GM19468 (cell line): ENCODE measurements around the gene HEMK1.

Source experiments
- ATAC-seq: cut with Tn5 transposase; IDR thresholded peaks from one replicate; pipeline ENCODE4 v1.9.1; 2021; ENCODE audit warnings: mild to moderate bottlenecking, moderate library complexity, moderate number of reproducible peaks; ENCODE audit not compliant: unreplicated experiment; ENCODE audit errors: extremely low read depth

The HEMK1 gene

DNA sequence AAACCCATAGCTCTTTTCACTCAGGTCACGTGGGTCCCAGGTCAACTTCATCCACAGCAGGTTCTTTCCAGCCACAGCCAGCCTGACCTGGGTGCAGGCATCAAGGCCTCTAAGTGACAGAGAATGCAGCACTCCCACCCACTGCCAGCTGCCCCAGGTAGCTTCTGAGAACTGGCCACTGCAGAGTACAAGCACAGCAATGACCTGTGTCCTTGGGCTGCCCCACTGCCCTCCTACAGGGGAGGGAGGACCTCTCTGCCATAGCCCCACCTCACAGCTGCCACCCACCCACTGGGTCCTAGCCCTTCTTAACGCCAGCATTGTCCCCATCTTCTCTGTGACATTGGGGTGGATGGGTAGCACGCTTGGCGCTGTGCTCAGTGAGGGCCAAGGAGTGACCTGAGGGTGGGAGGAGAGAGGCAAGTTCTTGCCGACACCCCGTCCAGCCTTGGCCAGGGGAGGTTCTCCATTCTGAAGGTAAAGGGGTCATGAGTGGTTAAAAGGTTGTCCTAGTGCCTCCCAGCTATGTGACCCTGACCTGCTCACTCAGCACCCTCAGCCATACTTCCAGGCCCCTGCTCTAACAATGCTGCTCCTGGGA is 29.9 kb downstream of the HEMK1 start:
- no peak for ATAC-seq

DNA sequence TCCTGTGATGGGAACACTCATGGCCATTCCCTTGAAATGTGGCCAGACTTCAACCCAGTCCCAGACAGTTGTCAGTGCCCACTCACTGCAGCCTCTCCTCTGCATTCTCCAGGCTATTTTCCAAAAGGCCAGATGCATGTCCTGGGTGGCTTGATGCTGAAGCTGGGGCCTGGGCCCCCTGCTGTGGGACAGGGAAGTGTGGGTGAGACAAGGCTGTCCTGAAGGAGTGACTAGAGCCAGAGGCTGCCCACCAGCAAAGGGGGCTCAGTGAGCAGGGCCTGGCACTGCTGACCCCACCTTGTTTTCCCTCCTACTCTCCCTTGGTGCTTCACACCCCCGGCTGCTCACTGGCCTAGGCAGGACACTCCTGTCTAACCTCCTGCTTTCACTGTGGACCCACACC is 30.4 kb downstream of the HEMK1 start:
- no peak for ATAC-seq

DNA sequence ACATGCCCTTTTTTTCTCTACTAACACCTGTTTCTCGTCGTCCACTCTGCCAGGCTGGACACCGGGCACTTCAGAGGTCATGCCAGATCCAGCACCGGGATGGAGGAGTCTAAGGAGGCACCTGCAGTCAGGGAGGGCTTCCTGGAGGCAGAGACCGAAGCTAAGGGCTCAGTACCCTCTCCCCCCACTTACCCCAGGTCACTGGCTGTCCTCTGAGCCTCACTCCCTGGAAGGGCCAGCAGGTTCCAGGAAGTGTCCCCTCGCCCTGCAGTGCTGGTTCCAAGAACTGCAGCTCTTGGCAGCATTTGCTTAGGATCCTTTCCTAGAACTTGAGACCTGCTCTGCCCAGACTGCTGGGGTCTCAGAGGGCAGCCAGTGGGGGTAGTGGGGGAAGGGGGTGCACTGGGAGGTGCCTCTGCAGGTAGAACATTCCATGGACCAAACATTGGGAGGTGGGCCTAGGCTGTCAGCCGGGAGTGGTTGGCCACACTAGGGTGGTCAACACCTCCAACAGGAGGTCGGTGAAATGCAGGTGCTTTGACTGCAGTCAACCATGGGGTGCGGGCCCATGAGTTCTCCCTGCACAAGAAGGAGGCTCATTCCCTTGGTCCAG is 30.9 kb downstream of the HEMK1 start:
- ATAC-seq: no peak

DNA sequence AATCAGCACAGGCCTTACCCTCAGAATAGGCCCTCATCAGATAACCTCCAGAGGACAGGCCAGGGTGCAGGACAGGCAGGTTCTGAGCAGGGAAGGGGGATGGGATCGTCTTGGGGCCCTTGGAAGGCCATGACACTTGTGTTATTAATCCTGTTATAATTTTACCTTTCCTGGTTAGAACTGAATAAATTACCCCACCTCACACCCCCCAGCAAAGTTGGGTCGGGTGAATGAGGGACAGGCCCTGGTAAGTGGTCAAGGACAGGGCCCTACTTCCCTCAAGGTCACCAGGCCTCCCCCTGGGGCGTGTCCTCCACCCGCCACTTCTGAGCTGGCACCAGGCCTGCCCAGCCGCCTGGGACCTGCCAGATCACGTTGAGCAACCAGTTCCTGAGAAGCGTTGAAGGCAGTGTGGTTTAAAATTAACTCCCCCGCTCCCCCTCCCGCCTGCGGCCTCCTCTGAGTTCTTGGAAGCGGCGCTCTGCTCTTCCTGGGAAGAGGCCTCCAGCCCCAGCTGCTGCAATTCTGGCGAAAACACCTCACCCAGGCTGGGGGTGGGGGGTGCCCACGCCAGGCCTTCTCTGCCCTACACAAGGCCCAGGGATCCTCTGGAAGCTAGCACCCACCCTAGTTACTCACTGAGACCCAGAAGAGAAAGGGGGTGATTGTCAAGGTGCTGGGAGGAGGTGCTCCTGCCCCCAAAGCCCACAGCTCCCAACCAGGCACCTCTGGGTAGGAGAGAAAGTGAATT is 31.7 kb downstream of the HEMK1 start:
- peak; percentile 33 for ATAC-seq

DNA sequence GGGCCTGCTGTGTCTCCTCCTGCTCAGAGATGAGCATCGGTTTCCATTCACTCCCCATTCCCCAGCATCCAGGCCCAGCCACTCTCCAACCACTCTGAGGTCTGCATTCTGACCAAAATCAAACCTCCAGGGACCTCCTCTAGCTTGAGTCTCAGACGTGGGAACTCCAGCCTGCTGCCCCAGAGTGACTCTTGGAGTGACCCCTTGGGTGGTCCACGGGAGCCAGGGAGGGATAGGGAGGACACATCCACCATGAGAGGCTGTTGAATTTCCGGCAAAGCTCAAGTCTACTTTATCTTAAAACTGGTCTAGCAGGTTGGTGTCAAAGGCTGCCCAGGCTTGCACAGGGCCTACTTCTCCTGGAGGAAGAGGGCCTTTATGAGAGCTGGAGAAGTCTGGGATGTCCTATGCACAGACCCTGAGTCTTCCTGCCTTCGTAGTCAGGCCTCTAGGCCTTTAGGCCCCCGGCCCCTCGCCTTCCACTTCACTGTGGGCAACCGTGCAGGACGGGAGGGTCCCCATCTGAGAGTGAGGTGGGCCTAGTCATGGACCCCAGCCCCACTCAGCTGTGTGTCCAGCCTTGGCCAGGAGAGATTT is 33.4 kb downstream of the HEMK1 start:
- ATAC-seq: no peak

DNA sequence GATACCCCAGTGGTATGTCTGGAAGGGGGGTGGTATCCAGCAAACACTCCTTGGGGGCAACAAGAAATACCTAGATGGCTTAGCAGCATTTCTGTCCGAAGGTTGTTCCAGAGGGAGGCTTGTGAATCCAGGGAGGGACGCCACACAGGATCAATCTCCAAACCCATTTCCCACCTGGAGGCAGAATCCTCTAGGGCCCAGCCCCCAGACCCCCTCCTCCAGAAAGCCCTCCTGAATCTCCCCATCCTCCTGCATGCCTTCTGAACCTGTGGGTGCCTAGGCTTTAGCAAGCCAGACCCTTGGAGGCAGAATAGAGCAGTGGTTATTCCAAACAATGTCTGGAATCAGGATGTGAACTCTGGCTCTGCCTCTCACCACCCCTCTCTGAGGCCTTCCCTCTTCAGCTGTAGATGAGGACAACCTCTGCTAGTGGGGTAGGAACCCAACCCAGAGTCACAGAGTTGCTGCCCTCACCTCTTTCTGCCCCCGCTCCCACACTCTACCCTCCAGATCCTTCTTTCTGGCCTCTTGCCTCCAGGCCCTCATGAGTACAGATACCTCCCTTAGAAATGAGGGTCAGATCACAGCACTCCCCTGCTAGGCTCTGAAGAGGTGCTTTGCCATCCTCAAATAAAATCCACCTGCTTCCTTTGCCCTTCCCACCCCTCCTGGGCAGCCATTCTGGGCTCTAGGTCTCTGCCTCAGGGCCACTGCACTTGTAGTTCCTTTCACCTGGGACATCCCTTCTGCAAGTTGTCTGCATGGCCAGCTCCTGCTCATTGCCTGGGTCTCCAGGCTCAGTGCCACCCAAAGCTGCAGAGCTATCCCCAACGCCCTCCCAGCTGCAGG is 34.2 kb downstream of the HEMK1 start:
- ATAC-seq: no peak

DNA sequence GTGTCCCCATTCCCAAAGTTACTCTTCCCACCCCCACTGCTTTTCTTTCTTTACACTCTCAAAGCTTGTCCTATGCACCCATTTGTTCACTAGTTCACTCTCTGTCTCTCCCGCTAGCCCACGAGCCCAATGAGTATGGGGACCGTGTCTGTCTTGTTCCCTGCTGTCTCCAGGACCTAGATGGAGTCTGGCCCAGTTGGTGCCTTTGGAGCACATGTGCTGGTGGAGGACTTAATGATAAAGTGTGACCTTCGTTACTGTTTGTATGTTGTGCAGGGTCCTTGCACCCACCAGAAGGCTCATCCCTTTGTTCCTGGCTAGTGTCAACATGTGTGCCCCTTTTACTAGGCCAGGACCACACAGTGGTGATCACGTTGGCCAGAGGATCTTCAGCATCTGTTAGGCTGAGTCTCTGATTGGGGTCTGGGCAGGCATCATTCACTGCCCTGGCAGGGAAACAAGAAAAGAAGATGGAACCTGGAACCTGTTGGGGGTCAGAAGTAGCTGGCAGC is 34.8 kb downstream of the HEMK1 start:
- ATAC-seq: no peak

DNA sequence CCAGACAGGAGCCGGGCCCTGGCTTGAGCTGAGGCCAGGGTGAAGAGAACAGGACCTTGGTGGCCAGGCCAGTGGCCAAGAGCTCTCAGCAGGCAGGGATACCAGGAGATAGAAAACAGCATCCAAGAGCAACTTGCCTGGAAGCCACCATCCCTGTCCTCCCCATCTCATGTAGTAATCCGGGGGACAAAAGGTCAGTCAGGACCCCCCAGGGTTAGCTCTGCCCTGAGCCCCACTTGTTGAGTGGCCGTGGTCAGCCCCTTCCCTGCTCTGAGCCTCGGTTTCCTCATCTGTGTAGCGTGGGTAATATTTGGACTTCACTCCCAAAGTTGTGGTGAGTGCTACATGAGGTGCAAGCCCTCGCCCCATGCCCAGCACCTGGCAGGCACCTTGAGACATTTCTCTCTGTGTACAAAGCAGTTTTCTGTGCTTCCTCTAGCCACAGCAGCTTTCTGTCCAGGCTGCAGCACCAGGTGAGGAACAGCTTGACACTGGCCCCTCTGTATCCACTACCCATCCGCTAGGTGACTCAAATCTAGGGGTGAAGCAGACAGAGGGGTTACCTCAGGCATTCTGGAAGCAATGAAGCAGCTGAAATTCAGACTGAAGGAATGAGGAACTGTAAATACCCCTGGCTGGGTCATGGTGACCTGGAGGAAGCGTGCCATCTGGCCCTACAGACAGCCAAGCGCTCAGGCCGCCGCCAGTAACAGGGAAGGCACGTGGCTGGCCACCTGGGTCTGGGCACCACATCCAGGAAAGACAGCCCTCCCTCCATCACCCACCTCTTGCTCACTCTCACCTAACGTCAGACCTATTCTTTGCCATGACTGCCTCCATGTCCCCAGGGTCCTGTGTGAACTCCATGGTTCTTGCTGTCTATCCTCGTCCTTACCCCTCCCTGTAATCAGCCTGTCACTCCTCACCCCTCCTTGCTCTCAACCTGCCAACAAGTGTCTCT is 35.6 kb downstream of the HEMK1 start:
- ATAC-seq: no peak

DNA sequence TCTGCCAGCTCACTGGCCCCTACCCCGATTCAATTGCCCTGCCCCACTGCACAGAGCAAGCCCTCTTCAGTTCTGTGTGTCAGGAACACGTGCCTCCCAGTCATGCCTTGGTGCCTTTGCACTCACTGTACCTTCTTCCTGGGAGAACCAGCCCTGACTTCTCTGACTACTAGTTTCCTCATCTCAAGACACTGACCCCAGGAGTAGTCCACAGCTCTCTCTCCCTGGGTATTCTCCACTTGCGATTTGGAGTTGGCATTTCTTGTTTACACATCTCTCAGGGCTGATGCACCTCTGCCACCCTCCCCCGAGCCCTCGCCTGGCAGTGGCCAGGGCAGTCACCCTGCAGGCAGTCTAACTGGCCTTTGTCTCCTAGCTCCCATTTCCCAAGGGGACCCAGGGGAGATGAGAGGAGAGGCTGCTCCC is 36.6 kb downstream of the HEMK1 start:
- ATAC-seq: no peak

DNA sequence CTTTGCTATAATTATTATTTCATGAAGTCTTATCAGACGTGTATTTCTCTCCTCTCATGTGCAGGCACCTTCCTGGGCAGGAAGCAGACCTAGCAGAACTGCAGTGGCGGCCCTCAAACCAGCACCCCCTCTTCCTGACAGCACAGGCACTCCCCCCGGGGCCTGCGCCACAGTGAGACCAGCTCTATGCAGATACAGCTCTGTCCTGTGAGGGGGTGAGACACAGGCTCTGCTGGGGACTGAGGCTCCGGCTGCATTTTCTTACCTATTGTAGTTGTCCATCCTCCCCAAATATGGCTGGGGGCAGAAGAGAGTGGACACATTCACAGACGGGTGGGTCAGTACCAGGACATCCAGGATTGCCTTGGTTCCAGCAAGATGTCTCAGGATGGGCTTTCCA is 37.3 kb downstream of the HEMK1 start:
- no peak for ATAC-seq

DNA sequence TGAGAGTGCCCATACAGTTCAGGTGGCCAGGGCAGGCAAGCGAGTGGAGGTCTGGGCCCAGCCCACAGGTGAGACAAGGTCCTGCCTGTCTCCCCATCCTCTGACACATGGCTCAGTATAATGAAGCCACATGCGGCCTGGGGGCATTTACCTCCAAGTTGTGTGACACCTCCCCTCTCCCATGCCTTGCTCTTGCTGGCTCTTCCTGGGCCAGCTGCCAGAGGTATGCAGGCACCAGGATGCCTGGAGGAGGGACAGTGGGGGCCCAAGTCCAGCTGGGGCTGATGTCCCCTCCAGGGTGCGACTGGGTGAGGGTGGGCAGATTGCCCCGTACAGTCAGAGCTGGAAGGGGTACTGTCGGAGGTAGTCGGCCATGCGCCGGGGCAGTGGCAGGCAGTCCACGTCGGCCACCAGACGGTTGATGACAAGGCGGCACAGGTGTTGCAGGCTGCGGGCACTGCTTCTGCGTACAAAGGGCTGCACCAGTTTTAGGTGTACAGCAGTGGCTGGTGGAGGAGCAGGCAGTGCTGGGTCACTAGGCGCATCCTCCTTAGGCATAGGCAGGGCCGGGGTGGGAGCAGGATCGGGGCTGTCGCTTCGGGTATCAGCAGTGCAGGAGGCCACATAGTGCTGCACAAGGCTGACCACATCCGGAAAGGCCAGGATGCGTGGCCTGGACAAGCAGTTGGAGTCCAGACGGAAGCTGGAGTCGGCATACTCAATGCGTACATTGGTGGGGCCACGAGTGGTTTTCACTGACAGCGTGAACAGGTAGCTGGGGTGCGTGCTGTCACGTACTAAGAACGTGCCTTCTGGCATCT is 38.2 kb downstream of the HEMK1 start:
- no peak for ATAC-seq

DNA sequence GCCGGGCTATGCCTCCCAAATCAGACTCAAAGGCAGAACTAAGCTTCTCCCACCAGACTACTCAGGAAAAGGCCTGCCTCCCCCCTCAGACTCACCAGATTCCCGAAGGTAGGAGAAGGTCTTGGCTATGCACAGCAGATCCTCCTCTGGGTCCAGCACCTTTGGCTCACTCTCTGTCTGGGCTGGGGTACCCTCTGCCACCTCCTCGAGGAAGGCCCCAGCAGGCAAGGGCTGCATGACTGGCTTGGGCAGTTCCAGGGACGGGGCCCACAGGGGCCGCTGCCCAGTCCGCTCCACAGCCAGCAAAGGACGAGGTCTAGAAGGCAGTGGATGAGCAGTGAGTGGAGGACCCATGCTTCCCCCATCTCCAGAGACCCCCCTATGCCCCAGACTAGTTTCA is 39.0 kb downstream of the HEMK1 start:
- ATAC-seq: no peak

DNA sequence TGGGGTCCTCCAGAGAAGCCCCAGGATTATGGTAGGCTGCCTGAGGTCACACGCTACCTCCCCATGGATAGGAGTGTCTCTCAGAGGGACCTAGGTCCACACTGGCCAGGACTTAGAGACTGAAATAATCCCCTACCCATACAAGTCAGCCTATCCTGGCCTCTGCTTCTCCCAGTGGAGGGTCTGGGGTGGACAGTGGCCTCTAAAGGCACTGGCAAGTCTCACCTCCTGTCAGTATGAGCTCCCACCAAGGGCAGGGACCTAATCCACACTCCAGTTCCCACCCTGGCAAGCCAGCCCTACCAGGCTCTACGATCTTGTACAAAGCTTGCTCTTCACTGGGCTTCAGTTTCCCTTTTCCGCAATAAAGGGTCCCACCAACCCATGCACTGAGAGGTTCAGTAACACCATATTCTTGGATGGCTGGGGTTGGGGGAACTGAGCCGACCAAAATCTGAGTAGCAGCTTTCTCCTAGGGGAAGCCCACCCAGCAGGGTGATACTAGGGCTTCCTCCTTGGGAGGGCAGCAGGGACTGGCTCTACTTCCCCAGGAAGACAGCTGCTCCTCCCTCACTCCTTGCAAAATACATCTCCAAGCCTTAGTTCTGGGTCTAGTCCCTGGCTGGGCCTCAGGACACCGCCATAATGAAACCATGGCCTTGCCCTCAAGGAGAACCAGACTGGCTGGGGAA is 39.9 kb downstream of the HEMK1 start:
- ATAC-seq: no peak

DNA sequence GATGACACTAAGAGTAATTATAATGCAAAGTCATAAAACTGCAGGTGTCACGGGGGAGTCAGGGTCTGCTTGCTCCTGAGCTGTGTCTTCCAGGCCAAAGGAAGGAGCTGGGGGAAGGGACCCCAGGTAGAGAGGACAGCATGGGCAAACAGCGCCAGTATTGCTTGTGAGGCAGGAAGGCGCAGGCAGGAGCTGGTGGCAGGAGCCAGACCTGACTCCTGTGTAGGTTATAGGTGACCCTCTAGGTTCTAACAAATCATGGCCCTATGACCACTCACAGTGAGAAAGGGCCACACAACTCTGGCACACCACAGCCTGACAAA is 40.4 kb downstream of the HEMK1 start:
- no peak for ATAC-seq

DNA sequence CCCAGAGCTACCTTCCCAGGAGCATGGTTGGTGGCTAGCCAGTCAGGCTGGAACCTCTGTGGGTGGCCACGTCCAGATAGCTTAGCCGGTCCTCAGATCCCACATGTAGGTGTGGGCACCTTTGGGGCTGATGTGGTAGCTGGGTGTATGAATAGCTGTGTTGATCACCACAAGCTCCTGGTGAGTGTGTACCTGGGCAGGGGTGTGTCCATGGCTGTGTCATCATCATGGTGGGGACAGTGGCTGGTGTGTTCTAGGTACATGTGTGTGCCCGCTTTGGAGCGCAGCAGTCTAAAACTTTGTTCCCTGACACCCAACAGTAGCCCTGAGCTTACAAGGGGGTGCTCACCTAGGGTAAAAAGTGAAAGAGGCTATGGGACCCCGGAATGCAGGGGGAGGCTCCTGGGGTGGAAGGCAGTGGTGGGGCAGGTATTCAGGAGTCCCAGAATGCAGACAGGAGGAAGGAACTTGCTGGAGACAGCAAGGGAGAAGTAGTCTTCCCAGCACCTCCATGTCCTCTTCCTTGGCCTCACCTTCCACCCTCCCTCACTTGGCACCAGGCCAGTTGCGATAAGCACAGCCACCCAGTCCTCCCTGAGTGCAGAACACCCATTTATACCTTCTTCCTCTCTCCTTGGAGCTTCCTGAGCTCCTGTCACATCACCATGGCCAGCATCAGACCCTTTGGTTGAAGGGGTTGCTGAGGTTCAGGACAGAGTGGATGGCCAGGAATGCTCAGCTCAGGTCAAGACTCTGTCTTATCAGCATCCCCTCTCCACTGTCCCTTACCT is 41.1 kb downstream of the HEMK1 start:
- ATAC-seq: no peak

DNA sequence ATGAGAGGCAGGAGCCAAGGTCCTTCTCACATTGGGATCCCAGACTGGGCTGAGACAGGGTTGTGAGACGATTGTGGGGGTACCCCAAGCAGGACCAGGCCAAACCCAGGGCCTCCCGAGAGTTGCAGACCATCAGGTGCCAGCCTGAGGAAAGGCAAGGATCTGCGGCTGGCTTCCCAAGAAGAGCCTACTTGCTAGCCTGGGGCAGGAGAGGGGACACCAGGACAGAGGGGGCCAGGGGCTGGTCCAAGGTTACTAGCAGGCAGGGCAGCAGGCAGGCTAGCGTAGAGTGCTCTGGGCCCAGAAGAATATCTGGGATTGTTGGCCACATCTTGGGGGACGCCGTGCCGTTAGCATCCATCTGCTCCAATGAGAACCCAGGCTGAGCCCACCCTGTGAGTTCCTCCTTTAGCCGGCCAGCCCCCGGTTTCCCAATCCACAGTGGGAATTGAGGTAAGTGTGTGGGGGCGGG is 41.7 kb downstream of the HEMK1 start:
- no peak for ATAC-seq
